Thymus (tissue), 11 donors: ENCODE measurements around the gene OTUD3. TPM values are rescaled to one million over a fixed set of nuclear protein-coding genes. Genes with fewer than 3 reads are reported as not detected.
"Not testable (repeated sequence)": the region's sequence is repeated elsewhere in the genome, so short reads cannot be mapped to it uniquely, and the experiment has no call there.

Experiments used
- DNase-seq, 9 donors: peaks; one replicate each; pipeline ENCODE4 v3.0.0-alpha.2; 2013; ENCODE audit warnings: low spot score in 9 of 9, low read depth in 6 of 9, missing footprints in 1 of 9
- H3K27ac ChIP-seq, 2 donors: one replicate each; pipeline ENCODE4 v1.5.1; 2013; ENCODE audit warnings: control low read depth in 1 of 2, low read depth in 1 of 2, low read length in 1 of 2, mild to moderate bottlenecking in 1 of 2, moderate library complexity in 1 of 2
- H3K27me3 ChIP-seq, 2 donors: one replicate each; pipeline ENCODE4 v1.5.1; 2013; ENCODE audit warnings: low read length in 1 of 2; ENCODE audit not compliant: control insufficient read depth in 2 of 2, insufficient read depth in 1 of 2
- H3K36me3 ChIP-seq, 2 donors: one replicate each; pipeline ENCODE4 v1.5.1; 2013; ENCODE audit warnings: low read length in 1 of 2, mild to moderate bottlenecking in 1 of 2, moderate library complexity in 1 of 2; ENCODE audit not compliant: control insufficient read depth in 2 of 2, insufficient read depth in 2 of 2
- H3K4me1 ChIP-seq, 2 donors: one replicate each; pipeline ENCODE4 v1.5.1; 2013; ENCODE audit warnings: low read length in 2 of 2; ENCODE audit not compliant: control insufficient read depth in 2 of 2, insufficient read depth in 2 of 2
- H3K4me3 ChIP-seq, 2 donors: one replicate each; pipeline ENCODE4 v1.5.1; 2013; ENCODE audit warnings: low read length in 2 of 2, control low read depth in 1 of 2, mild to moderate bottlenecking in 1 of 2
- H3K9me3 ChIP-seq, 2 donors: one replicate each; pipeline ENCODE4 v1.5.1; 2013; ENCODE audit warnings: low read length in 1 of 2, mild to moderate bottlenecking in 1 of 2; ENCODE audit not compliant: control insufficient read depth in 2 of 2, insufficient read depth in 1 of 2
- WGBS: extraction: QIAGEN DNeasy Blood & Tissue Kit; methylation state at CpG from one replicate; pipeline ENCODE4 v1.1.7; 2013; 5-methylcytosine and 5-hydroxymethylcytosine counted together
- polyA plus RNA-seq: library from polyadenylated mRNA; stranded (reverse); fragments of 200-250 nt; gene quantifications from one replicate; pipeline ENCODE4 v1.2.3, GENCODE V29; 2013
- total RNA-seq: library from RNA; stranded (reverse); fragments of 120-200 nt; gene quantifications from one replicate; pipeline ENCODE4 v1.2.4, GENCODE V29; 2013
- donor health status: healthy.

The OTUD3 gene
- total and polyA plus RNA-seq, 2 donors, result 3.6 to 3.7 TPM

DNA sequence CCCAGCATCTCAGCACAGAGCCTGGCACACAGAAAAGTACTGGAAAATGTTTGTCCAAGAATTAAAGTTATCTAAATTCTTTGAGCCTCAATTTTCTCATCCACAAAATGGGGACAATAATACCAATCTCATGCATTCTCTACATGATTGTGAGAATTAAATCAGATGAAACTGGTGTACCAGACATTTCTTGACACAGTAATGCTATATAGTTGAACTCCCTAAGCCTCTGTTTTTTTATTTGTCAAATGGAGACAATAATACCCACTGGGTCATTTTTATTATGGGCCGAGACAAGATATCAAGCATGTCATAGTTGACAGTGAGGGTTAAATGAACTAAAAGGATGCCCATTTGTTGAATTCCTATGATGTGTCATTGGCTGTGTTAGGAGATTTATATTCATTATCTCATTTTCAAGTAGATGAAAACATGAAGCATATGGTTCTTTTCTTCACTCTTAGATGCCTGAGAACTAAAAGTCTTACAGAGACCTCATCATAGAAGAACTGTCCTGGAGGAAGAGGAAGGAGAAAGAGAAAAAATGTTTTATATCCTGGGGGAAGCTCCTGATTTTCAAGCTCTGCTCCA is 17.5 kb upstream of the OTUD3 start:
- Histone ChIP-seq H3K36me3 (no peaks in the 10 kb centered on the region), H3K27ac (no peak overlapping the region), H3K4me3 (no peak overlapping the region), H3K9me3 (no peaks in the 10 kb centered on the region), H3K27me3 (no peaks in the 10 kb centered on the region), H3K4me1 (no peaks in the 10 kb centered on the region)
- WGBS, result 96% methylated on average over 1 of the region's 1 CpG
- DNase-seq, result no peak

DNA sequence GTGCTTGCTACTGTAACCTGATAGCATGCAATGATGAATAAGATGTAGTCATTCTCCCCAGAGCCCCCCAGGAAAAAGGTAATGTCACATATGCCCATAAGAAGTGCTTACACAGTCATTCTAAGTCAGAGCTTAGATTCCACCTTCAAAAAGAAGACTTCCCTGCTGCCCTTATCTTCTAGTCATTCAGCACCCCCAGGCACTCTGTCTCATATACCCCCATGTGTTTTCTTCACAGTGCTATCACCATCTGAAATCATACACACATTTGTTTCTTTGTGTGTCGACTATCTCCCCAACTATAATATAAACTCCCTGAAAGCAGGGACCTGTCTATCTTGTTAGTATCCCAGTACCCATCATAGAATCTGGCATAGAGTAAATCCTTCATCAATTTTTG is 16.2 kb upstream of the OTUD3 start:
- H3K27me3 ChIP-seq, result no peaks in the 10 kb centered on the region
- no peak overlapping the region for H3K4me3 ChIP-seq
- H3K4me1 ChIP-seq, result no peaks in the 10 kb centered on the region
- WGBS, result 87% methylated on average over 1 of the region's 1 CpG
- no peaks in the 10 kb centered on the region for H3K9me3 ChIP-seq
- H3K27ac ChIP-seq, result no peak overlapping the region
- H3K36me3 ChIP-seq, result no peaks in the 10 kb centered on the region
- DNase-seq, result no peak

DNA sequence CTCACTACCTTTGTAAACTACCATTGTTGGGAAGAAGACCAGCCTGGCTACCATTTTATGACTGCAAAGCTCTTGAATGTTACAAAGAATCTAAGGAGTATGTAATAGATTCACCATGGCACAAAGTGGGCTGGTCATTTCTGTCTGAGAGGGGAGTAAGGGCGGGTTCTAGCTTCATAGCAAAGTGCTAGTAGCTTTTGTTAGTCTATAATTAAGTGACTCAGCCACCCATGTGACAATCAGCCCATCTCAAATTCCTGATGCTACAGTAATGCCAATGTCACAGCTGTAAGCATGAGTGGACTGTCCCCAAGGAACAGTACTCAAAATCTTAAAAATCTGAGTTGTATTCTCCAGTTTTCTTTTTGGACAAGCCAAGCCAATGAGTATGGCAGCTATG is 15.4 kb upstream of the OTUD3 start:
- H3K27me3 ChIP-seq, result no peaks in the 10 kb centered on the region
- no peak overlapping the region for H3K4me3 ChIP-seq
- no peaks in the 10 kb centered on the region for H3K36me3 ChIP-seq
- WGBS, result 73% methylated on average over 1 of the region's 1 CpG
- no peaks in the 10 kb centered on the region for H3K9me3 ChIP-seq
- no peaks in the 10 kb centered on the region for H3K4me1 ChIP-seq
- DNase-seq, result no peak
- H3K27ac ChIP-seq, result no peak overlapping the region

DNA sequence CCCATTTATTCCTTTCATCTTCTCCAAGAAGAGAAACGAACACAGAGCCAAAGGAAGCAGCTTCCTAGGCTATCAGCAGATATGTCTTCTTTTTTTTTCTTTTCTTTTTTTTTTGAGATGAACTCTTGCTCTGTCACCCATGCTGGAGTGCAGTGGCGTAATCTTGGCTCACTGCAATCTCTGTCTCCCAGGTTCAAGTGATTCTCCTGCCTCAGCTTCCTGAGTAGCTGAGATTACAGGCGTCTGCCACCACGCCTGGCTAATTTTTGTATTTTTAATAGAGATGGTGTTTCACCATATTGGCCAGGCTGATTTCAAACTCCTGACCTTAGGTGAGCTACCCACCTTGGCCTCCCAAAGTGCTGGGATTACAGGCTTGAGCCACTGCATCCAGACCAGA is 13.6 kb upstream of the OTUD3 start:
- DNase-seq, H3K27me3 ChIP-seq, H3K36me3 ChIP-seq, H3K4me1 ChIP-seq, H3K9me3 ChIP-seq, H3K27ac ChIP-seq, H3K4me3 ChIP-seq: not testable (repeated sequence)
- WGBS, result 74% methylated on average over 4 of the region's 4 CpGs

DNA sequence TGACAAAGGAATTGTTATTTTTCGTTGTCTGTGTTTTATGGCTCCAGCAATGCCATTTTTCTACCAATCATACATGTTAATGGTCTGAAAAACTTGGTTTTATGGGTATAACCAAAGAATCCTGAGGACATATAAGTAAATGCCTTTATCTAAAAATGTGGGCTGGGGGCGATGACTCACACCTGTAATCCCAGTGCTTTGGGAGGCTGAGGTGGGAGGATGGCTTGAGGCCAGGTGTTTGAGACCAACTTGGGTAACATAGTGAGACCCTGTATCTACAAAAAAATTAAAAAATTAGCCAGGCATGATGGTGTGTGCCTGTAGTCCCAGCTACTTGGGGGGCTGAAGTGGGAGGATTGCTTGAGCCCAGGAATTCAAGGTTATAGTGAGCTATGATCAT is 12.7 kb upstream of the OTUD3 start:
- not testable (repeated sequence) for H3K27ac ChIP-seq, H3K4me3 ChIP-seq, H3K9me3 ChIP-seq, H3K36me3 ChIP-seq, H3K27me3 ChIP-seq, DNase-seq, H3K4me1 ChIP-seq
- 86% methylated on average over 2 of the region's 2 CpGs for WGBS

DNA sequence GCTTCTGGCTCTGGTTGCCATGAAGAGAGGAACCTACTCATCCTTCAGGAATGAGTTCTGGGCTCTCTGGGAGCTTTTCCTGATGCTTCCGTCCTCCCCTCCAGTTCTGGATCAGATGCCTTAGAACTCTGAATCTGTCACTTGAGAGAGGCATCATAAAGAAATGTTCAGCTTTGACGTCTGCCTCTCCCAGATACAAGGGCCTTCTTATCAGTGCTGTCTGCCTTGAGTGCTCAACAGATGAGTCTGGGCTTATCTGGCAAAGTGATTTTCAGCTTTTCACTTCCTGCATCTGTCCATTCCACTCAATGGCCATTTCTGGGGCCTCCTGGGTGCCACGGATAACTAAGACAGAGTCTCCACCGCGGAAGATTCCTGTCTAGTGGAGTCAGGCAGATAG is 12.3 kb upstream of the OTUD3 start:
- H3K36me3 ChIP-seq, result no peaks in the 10 kb centered on the region
- no peak for DNase-seq
- H3K4me3 ChIP-seq, result no peak overlapping the region
- no peaks in the 10 kb centered on the region for H3K4me1 ChIP-seq
- H3K27ac ChIP-seq, result no peak overlapping the region
- no peaks in the 10 kb centered on the region for H3K9me3 ChIP-seq
- H3K27me3 ChIP-seq, result peaks cover 0 to 2% of the 10 kb centered on the region in 2 donors
- WGBS, result 82% methylated on average over 5 of the region's 5 CpGs

DNA sequence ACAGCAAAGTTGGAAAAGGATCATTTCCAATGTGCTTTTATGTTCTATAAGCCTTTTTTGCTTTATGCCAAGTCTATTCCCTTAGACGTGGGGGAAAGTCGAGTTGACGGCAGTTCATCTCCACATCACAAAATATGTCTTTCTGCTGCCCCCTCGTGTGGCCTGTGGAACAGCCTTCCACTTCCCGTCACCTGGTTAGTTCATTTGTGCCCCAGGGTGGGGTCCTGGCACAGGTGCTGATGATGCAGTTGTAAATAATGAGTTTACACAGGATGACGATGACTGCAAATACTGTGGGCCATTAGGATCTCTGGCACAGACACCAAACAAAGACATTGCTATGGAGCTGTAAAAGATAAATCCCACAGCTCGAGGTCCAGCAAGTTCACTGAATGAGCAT is 10.0 kb upstream of the OTUD3 start:
- no peaks in the 10 kb centered on the region for H3K36me3 ChIP-seq
- H3K9me3 ChIP-seq, result no peaks in the 10 kb centered on the region
- peaks cover 0 to 4% of the 10 kb centered on the region in 2 donors for H3K27me3 ChIP-seq
- H3K4me1 ChIP-seq, result no peaks in the 10 kb centered on the region
- 77% methylated on average over 7 of the region's 7 CpGs for WGBS
- no peak for DNase-seq
- H3K27ac ChIP-seq, result no peak overlapping the region
- no peak overlapping the region for H3K4me3 ChIP-seq

DNA sequence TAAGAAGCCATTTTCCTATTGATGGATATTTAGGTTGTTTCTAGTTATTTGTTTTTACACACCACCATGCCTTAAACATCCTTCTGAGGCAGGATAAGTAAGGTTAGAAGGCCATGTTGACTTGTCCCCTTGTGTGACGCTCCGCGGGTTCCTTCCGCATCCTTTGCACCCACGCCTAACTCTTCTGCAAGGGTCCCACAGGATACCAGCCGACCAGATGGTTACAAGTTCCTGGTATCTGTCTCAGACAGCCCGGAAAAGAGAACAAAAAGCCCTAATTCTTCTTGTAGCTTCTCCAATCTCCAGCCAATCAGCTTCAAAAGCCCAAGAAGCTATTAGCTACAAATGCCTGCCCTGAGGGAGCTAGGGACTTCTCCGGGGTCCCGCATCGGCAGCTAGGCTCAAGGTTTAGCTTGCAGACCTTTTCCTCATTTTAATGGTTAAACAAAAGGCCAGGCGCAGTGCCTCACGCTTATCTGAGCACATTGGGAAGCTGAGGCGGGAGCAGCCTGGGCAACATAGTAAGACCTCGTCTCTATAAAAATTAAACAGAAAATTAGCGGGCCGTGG is 4.9 kb upstream of the OTUD3 start:
- H3K36me3 ChIP-seq, result no peaks in the 10 kb centered on the region
- H3K27me3 ChIP-seq, result peaks cover 0 to 6% of the 10 kb centered on the region in 2 donors
- no peaks in the 10 kb centered on the region for H3K9me3 ChIP-seq
- DNase-seq, result no peak
- 85% methylated on average over 16 of the region's 16 CpGs for WGBS
- peaks cover 0 to 4% of the 10 kb centered on the region in 2 donors for H3K4me1 ChIP-seq
- H3K27ac ChIP-seq, result no peak overlapping the region
- H3K4me3 ChIP-seq, result no peak overlapping the region

DNA sequence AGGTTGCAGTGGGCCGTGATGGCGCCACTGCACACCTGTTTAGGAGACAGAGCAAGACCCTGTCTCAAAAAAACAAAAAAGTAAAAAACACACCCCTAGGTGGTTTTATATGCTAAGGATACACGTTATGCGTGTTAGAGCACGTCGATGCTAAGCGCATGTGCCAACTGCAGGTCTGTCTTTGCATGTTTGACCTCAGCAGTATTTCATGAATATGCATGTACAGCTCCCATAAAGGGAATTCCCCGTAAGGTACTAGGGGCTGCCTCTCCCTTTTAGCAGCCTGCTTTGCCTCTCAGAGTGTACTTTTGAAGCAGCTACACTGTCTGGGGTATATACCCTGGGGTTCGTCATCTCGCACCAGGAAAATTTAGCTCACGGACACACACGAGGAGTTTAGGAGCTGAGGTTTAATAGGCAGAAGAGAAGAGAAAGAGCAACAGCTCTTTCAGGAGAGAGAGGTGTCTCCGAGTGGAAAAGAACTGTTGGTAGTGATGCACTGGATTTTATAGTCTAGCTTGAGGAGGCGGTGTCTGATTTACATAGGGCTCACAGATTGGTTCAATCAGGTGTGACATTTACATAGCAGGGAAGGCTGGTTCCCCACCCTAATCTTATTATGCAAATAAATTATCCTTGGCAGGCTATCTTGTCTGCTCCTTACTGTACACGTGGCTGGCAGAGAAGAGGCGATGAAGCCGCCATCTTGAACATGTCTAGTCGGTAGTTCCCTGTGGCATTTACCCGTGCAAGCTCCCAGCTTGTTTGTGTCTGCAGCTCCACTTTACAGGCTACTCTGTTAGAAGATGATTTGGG is 4.2 kb upstream of the OTUD3 start:
- DNase-seq, result no peak
- H3K36me3 ChIP-seq, result no peaks in the 10 kb centered on the region
- WGBS, result 88% methylated on average over 19 of the region's 19 CpGs
- H3K4me1 ChIP-seq, result peaks cover 3 to 6% of the 10 kb centered on the region in 2 donors
- H3K27me3 ChIP-seq, result peaks cover 0 to 6% of the 10 kb centered on the region in 2 donors
- H3K27ac ChIP-seq, result no peak overlapping the region
- no peaks in the 10 kb centered on the region for H3K9me3 ChIP-seq
- H3K4me3 ChIP-seq, result no peak overlapping the region
